Activated CD4-positive, alpha-beta T cell treated with anti-CD3 and anti-CD28 coated beads, Interleukin-2, amount 50 U/mL, for 24 hours (primary cell): ENCODE results near the gene CCDC183.

Source experiments
- DNase-seq, 2 donors: peaks; one replicate each; pipeline ENCODE4 v3.0.0-alpha.2; 2020; ENCODE audit warnings: low read depth in 1 of 2, low spot score in 1 of 2

Gene CCDC183

GRCh38 chr9:136847826-136848392 is 51.8 kb downstream of the CCDC183 start:
- DNase-seq = peak; percentile 52 to 63

- DNase-seq = no peak
Measured at GRCh38 chr9:136848393-136849037, 52.4 kb downstream of the CCDC183 start.

GRCh38 chr9:136849038-136849959 is 53.2 kb downstream of the CCDC183 start, which contains the start of gene PHPT1:
Gene PHPT1, plus strand, starts transcription at chr9:136849409. Its CDS starts 22 bp downstream, at chr9:136849431.
- peak; percentile 95 to 96 for DNase-seq

GRCh38 chr9:136849960-136850865 is 54.1 kb downstream of the CCDC183 start:
- no peak for DNase-seq

- no peak for DNase-seq
Measured at GRCh38 chr9:136850866-136851775, 55.0 kb downstream of the CCDC183 start.

GRCh38 chr9:136851941-136852663 is 56.0 kb downstream of the CCDC183 start, which contains the start of gene MAMDC4:
Gene MAMDC4, plus strand, starts transcription at chr9:136852346. Its CDS starts 71 bp downstream, at chr9:136852417.
- DNase-seq = no peak

GRCh38 chr9:136852664-136853595 is 56.8 kb downstream of the CCDC183 start:
- DNase-seq = no peak

GRCh38 chr9:136853596-136854112 is 57.5 kb downstream of the CCDC183 start:
- DNase-seq = no peak

GRCh38 chr9:136854113-136854841 is 58.1 kb downstream of the CCDC183 start:
- DNase-seq = no peak

- DNase-seq = no peak
Measured at GRCh38 chr9:136854842-136855460, 58.8 kb downstream of the CCDC183 start.

- no peak for DNase-seq
Measured at GRCh38 chr9:136855461-136856078, 59.4 kb downstream of the CCDC183 start.

- DNase-seq = no peak
Measured at GRCh38 chr9:136856079-136856476, 59.9 kb downstream of the CCDC183 start.

- DNase-seq = no peak
Measured at GRCh38 chr9:136856541-136857141, 60.5 kb downstream of the CCDC183 start.

GRCh38 chr9:136857166-136857565 is 61.0 kb downstream of the CCDC183 start:
- DNase-seq = no peak
